Small intestine (tissue), 7 donors: ENCODE results near the gene RHBG. TPM values are rescaled to one million over a fixed set of nuclear protein-coding genes. Genes with fewer than 3 reads are reported as not detected.
A peak's percentile ranks its signal among the peaks of the same experiment; 100 is the strongest.

Experiments used
- DNase-seq, 2 donors: peaks; one replicate each; pipeline versions ENCODE4 v3.0.0 to v3.0.0-alpha.2; 2013
- FAIRE-seq: peaks from 2 replicates; lab custom pipeline; 2012; peaks lifted over from hg19 to GRCh38; lab: Jason Lieb, UNC
- H3K27ac ChIP-seq, 3 donors: one replicate each; pipeline ENCODE4 v1.5.1; 2013; ENCODE audit warnings: low read length in 2 of 3, mild to moderate bottlenecking in 2 of 3, control low read depth in 1 of 3, inconsistent platforms in 1 of 3, low read depth in 1 of 3, moderate library complexity in 1 of 3
- H3K27me3 ChIP-seq, 3 donors: one replicate each; pipeline ENCODE4 v1.6.1; 2013; ENCODE audit warnings: low read length in 3 of 3, inconsistent platforms in 1 of 3; ENCODE audit not compliant: control insufficient read depth in 3 of 3, insufficient read depth in 3 of 3
- H3K36me3 ChIP-seq, 3 donors: one replicate each; pipeline ENCODE4 v1.6.1; 2013; ENCODE audit warnings: low read length in 3 of 3, inconsistent platforms in 1 of 3, low read depth in 1 of 3, mild to moderate bottlenecking in 1 of 3, moderate library complexity in 1 of 3; ENCODE audit not compliant: control insufficient read depth in 3 of 3, insufficient read depth in 2 of 3
- H3K4me1 ChIP-seq, 3 donors: one replicate each; pipeline ENCODE4 v1.6.1; 2013; ENCODE audit warnings: low read length in 2 of 3, inconsistent platforms in 1 of 3, low read depth in 1 of 3, mild to moderate bottlenecking in 1 of 3, moderate library complexity in 1 of 3; ENCODE audit not compliant: control insufficient read depth in 3 of 3, insufficient read depth in 2 of 3
- H3K4me3 ChIP-seq, 3 donors: one replicate each; pipeline ENCODE4 v1.5.1; 2013; ENCODE audit warnings: low read length in 3 of 3, control low read depth in 1 of 3, inconsistent platforms in 1 of 3, low read depth in 1 of 3, mild to moderate bottlenecking in 1 of 3, moderate library complexity in 1 of 3
- H3K9me3 ChIP-seq, 2 donors: one replicate each; pipeline ENCODE4 v1.6.1; 2013; ENCODE audit warnings: low read depth in 1 of 2, low read length in 1 of 2; ENCODE audit not compliant: control insufficient read depth in 2 of 2, insufficient read depth in 1 of 2
- WGBS, 3 donors: extraction: QIAGEN DNeasy Blood & Tissue Kit; methylation state at CpG; one replicate each; pipeline ENCODE4 v1.1.7; 2013; 5-methylcytosine and 5-hydroxymethylcytosine counted together
- polyA plus RNA-seq, 4 donors: library from polyadenylated mRNA; stranded (reverse) in 3 of 4; unstranded in 1 of 4; fragments of 200-250 nt in 3 of 4; fragments of 120-200 nt in 1 of 4; gene quantifications; one replicate each; pipeline versions ENCODE4 v1.2.1 to v1.2.3, GENCODE V29; 2013
- donor health status: healthy with polysubstance abuse.
- donor health status: control.
- donor health status: control.
- donor health status: Bipolar disorder and iron deficiency.
- donor health status: healthy.

The RHBG gene
- polyA plus RNA-seq, 4 donors: 0.27 to 55.2 (median 2.7) TPM

DNA sequence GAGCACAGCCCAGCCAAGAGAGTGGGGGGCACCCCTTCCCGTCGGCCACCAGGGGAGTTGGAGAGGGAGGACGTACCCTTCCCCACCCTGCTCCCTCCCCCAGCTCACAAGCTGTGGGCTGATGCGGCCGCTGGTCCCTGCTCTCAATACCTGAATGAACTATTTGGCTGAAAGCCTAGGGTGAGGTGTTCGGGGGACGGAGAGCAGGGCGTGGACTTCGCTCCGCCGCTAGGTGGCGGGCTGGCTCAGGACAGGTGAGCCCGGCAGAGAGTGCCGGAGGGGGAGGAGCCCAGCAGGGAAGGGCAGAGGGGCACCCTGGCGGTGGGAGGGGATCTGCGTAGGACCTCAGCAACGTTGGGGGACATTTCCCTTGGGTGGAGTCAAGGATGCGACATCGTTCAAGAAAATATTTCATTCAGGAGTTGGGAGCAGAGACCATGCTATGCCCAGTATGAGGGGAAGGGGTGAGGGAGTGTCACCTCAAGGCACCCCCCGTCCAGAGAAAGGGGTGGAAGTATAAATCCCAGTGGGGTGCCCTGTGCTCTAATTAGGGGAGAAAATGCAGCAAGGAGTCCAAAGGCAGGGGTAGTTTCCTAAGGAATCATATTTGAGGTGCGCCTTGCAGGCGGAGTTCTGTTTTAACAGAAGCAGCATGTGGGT, 12.0 kb upstream of the RHBG start:
- Histone ChIP-seq H3K9me3 (peaks cover 0 to 7% of the 10 kb centered on the region in 2 donors), H3K27ac (no peak overlapping the region), H3K4me1 (peaks cover 0 to 7% (median 0%) of the 10 kb centered on the region in 3 donors), H3K36me3 (no peaks in the 10 kb centered on the region), H3K27me3 (peaks cover 0 to 16% (median 5%) of the 10 kb centered on the region in 3 donors), H3K4me3 (no peak overlapping the region)
- DNase-seq: peak; percentile 81 to 90
- no peak for FAIRE-seq
- 8 to 10% (median 10%) methylated on average over 22 of the region's 22 CpGs for WGBS, 3 donors

DNA sequence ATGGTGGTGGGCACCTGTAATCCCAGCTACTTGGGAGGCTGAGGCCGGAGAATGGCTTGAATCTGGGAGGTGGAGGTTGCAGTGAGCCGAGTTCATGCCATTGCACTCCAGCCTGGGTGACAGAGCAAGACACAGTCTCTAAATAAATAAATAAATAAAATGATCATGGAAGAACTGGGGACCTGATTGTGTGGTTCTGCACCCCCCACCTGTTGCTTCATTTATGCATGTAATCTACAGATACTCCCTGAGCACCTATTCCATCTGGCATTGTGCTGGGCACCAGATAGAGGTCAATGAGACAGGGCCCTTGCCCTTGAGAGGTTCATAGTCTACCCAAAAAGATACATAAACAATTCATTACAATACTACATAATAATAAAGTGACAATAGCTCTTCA, 11.0 kb upstream of the RHBG start:
- H3K4me3 ChIP-seq: no peak overlapping the region
- peaks cover 0 to 7% of the 10 kb centered on the region in 2 donors for H3K9me3 ChIP-seq
- WGBS, 3 donors: 87 to 96% (median 89%) methylated on average over 2 of the region's 2 CpGs
- H3K27ac ChIP-seq: no peak overlapping the region
- H3K36me3 ChIP-seq: no peaks in the 10 kb centered on the region
- H3K4me1 ChIP-seq: peaks cover 0 to 7% (median 0%) of the 10 kb centered on the region in 3 donors
- H3K27me3 ChIP-seq: peaks cover 0 to 16% (median 5%) of the 10 kb centered on the region in 3 donors
- DNase-seq (no peak), FAIRE-seq (no peak)

DNA sequence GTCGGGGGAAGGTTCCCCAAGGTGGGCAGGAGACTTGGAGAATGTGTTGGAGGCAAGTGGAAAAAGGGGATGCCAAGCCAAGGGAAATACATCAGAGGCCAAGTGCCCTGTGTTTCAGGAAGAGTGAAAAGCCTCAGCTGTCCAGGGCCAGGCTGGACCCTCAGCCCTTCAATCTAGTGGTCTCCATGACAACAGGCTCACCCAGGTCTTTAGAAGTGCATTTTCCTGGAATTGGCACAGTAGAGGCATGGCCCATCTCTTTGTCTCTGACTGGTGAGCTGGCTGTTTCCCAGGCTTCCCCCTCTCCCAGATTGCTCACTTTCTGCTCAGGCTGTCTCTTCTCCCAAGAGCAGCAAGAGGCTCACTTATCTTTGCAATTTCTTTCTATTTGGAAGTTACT, 10.4 kb upstream of the RHBG start:
- Histone ChIP-seq H3K4me1 (peaks cover 0 to 7% (median 0%) of the 10 kb centered on the region in 3 donors), H3K27me3 (peaks cover 0 to 16% (median 5%) of the 10 kb centered on the region in 3 donors), H3K4me3 (no peak overlapping the region), H3K27ac (no peak overlapping the region), H3K9me3 (peaks cover 0 to 7% of the 10 kb centered on the region in 2 donors), H3K36me3 (no peaks in the 10 kb centered on the region)
- DNase-seq (no peak), FAIRE-seq (no peak)
- WGBS, 3 donors: 76 to 100% (median 89%) methylated on average over 1 of the region's 1 CpG

- Histone ChIP-seq H3K4me3 (no peak overlapping the region), H3K4me1 (peaks cover 0 to 7% (median 0%) of the 10 kb centered on the region in 3 donors), H3K9me3 (peaks cover 0 to 6% of the 10 kb centered on the region in 2 donors), H3K27ac (no peak overlapping the region), H3K36me3 (no peaks in the 10 kb centered on the region), H3K27me3 (peaks cover 0 to 12% (median 5%) of the 10 kb centered on the region in 3 donors)
- FAIRE-seq (no peak), DNase-seq (no peak)
- 94 to 97% (median 96%) methylated on average over 3 of the region's 3 CpGs for WGBS, 3 donors
Measured at GRCh38 chr1:156359249-156359648, 9.8 kb upstream of the RHBG start.

DNA sequence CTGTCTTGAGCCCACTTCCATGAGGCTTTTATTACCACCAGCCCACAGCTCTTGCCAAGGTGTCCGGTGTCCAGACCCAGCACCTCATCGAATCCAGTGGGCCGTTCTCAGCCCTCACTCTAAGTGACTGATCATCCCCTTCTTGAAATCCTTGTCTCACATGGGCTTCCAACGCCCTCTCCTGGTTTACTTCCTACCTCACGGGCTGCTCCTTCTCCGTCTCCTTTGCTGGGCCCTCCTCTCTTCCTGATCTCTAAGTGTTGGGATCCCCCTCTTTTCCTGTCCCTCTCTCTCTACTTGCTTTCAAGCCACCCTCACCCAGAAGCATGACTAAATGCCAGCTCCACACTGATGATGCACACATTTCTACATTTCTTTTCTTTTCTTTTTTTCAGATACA, 9.0 kb upstream of the RHBG start:
- H3K27ac ChIP-seq: no peak overlapping the region
- no peaks in the 10 kb centered on the region for H3K36me3 ChIP-seq
- H3K4me1 ChIP-seq: peaks cover 0 to 7% (median 0%) of the 10 kb centered on the region in 3 donors
- H3K9me3 ChIP-seq: no peaks in the 10 kb centered on the region
- FAIRE-seq (no peak), DNase-seq (no peak)
- no peak overlapping the region for H3K4me3 ChIP-seq
- H3K27me3 ChIP-seq: peaks cover 0 to 8% (median 2%) of the 10 kb centered on the region in 3 donors
- WGBS, 3 donors: 35 to 39% (median 36%) methylated on average over 6 of the region's 6 CpGs

DNA sequence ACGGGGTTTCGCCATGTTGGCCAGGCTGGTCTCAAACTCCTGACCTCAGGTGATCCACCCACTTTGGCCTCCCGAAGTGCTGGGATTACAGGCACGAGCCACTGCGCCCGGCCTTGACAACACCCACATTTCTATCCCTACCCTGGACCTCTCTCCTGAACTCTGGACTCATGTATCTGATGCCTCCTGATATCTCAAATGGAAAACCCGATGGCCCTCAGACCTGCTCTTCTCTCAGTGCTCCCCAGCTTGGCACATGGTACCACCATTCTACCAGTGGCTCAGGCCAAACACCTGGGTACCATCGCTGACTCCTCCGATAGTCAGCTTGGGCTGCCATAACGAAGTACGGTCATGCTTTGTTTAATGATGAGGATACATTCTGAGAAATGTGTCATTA, 8.5 kb upstream of the RHBG start:
- peaks cover 0 to 8% (median 2%) of the 10 kb centered on the region in 3 donors for H3K27me3 ChIP-seq
- WGBS, 3 donors: 57 to 81% (median 62%) methylated on average over 11 of the region's 11 CpGs
- H3K36me3 ChIP-seq: no peaks in the 10 kb centered on the region
- H3K4me1 ChIP-seq: peaks cover 0 to 7% (median 0%) of the 10 kb centered on the region in 3 donors
- FAIRE-seq (no peak), DNase-seq (peak in 1 of 2 donors; percentile 63)
- no peak overlapping the region for H3K27ac ChIP-seq
- no peak overlapping the region for H3K4me3 ChIP-seq
- no peaks in the 10 kb centered on the region for H3K9me3 ChIP-seq

DNA sequence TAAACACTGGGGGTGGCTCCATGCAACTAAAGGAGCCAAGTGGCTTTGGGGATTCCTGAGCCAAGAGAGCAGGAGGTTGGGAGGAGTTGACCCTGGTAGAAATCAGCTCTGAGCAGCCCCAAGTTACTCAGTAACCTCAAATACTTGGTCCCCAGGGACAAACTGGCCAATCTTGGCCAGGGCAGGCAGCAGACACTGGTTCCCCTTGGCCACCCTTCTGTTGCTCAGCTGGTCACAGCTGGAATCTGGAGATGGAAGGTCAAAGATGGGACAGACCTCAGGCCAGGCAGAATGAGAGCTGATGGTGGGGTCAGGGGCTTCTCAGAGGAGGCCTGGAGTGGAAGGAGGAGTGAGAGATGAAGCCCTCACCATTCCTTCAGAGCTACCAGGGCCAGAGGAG, 3.3 kb upstream of the RHBG start:
- Histone ChIP-seq H3K4me1 (peaks cover 0 to 31% (median 0%) of the 10 kb centered on the region in 3 donors), H3K27ac (no peak overlapping the region), H3K9me3 (no peaks in the 10 kb centered on the region), H3K4me3 (no peak overlapping the region), H3K27me3 (peaks cover 0 to 3% (median 0%) of the 10 kb centered on the region in 3 donors), H3K36me3 (no peaks in the 10 kb centered on the region)
- FAIRE-seq (no peak), DNase-seq (no peak)

DNA sequence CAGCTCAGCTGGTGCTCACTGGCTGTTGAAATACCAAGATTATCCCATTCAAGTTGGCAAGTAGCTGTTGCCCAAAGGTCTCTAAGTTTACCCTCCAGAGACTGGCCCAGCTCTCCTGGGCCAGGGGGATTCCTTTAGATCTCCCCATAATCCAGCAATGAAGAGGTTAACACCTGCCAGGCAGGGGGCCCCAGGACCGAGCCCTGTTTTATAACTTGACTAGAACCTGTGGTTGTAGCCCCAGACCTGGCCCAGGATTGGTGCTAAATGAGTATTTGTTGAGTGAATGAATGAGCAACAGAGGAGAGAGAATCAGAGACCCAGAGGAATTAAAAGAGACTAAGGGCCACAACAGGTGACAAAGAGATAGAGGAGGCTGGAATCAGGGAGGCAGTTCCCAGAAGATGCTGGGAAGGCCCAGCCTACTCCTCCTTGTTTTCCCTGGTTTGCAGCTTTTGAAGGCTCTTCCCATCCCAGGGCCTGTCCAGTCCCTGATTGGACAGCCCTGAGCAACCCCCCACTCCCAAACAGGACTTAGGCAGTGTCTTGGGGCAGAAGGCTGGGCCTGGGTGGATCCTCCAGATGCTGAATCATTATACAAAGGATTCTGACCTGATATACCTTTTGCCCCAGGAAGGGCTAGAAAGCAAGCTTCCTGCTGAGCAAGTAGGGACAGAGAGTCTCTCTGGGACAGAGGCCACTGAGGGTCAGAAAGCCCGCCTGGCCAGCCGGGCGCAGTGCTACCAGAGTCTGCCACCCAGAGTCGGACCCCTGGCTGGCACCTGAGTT, 2.4 kb upstream of the RHBG start:
- DNase-seq (no peak), FAIRE-seq (no peak)
- peaks cover 0 to 39% (median 0%) of the 10 kb centered on the region in 3 donors for H3K4me1 ChIP-seq
- H3K9me3 ChIP-seq: no peaks in the 10 kb centered on the region
- WGBS, 3 donors: 78 to 88% (median 84%) methylated on average over 5 of the region's 5 CpGs
- no peaks in the 10 kb centered on the region for H3K36me3 ChIP-seq
- no peak overlapping the region for H3K27ac ChIP-seq
- H3K27me3 ChIP-seq: peaks cover 0 to 3% (median 0%) of the 10 kb centered on the region in 3 donors
- H3K4me3 ChIP-seq: no peak overlapping the region
